SK-N-SH (cell line): Measurements from ENCODE around the gene FUT7. TPM values are rescaled to one million over a fixed set of nuclear protein-coding genes. Genes with fewer than 3 reads are reported as not detected.
A peak's percentile ranks its signal among the peaks of the same experiment; 100 is the strongest.

Experiments used
- CTCF ChIA-PET: fragments of 300-600, 350-600 bp; formaldehyde crosslinking; extraction: SDS; loops from one replicate; lab custom pipeline; 2021; lab: Yijun Ruan, JAX
- POLR2A ChIA-PET: fragments of 350-600 bp; sonication (Branson Sonifier 250); formaldehyde crosslinking; extraction: SDS; loops from one replicate; lab custom pipeline; 2020; ENCODE audit warnings: antibody characterized with exemption, inconsistent platforms; lab: Yijun Ruan, JAX
- DNase-seq: peaks from one replicate; pipeline ENCODE4 v3.0.0; 2012
- H2AFZ ChIP-seq: fragments of 200-600 bp; sonication (generic); 2 replicates; pipeline ENCODE4 v1.8.1; 2016; ENCODE audit warnings: antibody characterized with exemption, mild to moderate bottlenecking, low read depth
- H3F3A ChIP-seq: fragments of 200-600 bp; sonication (generic); replicated peaks from 2 replicates; pipeline ENCODE3; 2016; ENCODE audit warnings: antibody characterized with exemption, mild to moderate bottlenecking; ENCODE audit not compliant: insufficient read depth
- H3K27ac ChIP-seq, 2 experiments: fragments of 200-500 bp in 1 of 2; fragments of 200-600 bp in 1 of 2; sonication (Bioruptor generic) in 1 of 2; sonication (generic), shearing (Covaris generic) in 1 of 2; 2 replicates each; pipeline versions ENCODE4 v1.5.1 to v1.6.1; 2014 to 2016; ENCODE audit warnings: low read depth in 2 of 2, inconsistent platforms in 1 of 2, low read length in 1 of 2, mild to moderate bottlenecking in 1 of 2, mixed read lengths in 1 of 2
- H3K27me3 ChIP-seq: fragments of 200-600 bp; sonication (generic), shearing (Covaris generic); 2 replicates; pipeline ENCODE4 v1.6.1; 2016; ENCODE audit warnings: mixed run types; ENCODE audit not compliant: insufficient read depth
- H3K36me3 ChIP-seq, 2 experiments: fragments of 200-500 bp in 1 of 2; fragments of 200-600 bp in 1 of 2; sonication (Bioruptor generic) in 1 of 2; sonication (generic) in 1 of 2; replicated peaks in 1 of 2; 2 replicates each; pipeline versions ENCODE3 to v1.5.1; 2014 to 2016; ENCODE audit warnings: low read length in 1 of 2, mild to moderate bottlenecking in 1 of 2; ENCODE audit not compliant: insufficient read depth in 2 of 2, control insufficient read depth in 1 of 2
- H3K4me1 ChIP-seq, 2 experiments: fragments of 200-500 bp in 1 of 2; fragments of 200-600 bp in 1 of 2; sonication (Bioruptor generic) in 1 of 2; sonication (generic), shearing (Covaris generic) in 1 of 2; 2 replicates each; pipeline versions ENCODE4 v1.5.1 to v1.6.1; 2014 to 2016; ENCODE audit warnings: low read depth in 1 of 2, low read length in 1 of 2, mixed run types in 1 of 2; ENCODE audit not compliant: insufficient read depth in 2 of 2, control insufficient read depth in 1 of 2
- H3K4me2 ChIP-seq: fragments of 200-600 bp; sonication (generic), shearing (Covaris generic); 2 replicates; pipeline ENCODE4 v1.6.1; 2017; ENCODE audit warnings: mixed run types
- H3K4me3 ChIP-seq, 2 experiments: fragments of 200-500 bp in 1 of 2; fragments of 200-600 bp in 1 of 2; sonication (Bioruptor generic) in 1 of 2; sonication (generic), shearing (Covaris generic) in 1 of 2; 2 replicates each; pipeline versions ENCODE4 v1.5.1 to v1.8.1; 2014 to 2016; ENCODE audit warnings: low read depth in 2 of 2, inconsistent platforms in 1 of 2, low read length in 1 of 2, mild to moderate bottlenecking in 1 of 2, mixed read lengths in 1 of 2, moderate library complexity in 1 of 2
- H3K79me2 ChIP-seq: fragments of 200-600 bp; sonication (generic); 2 replicates; pipeline ENCODE4 v1.8.1; 2017; ENCODE audit warnings: mild to moderate bottlenecking; ENCODE audit not compliant: insufficient read depth
- H3K9ac ChIP-seq: fragments of 200-600 bp; sonication (generic); 2 replicates; pipeline ENCODE4 v1.6.1; 2017; ENCODE audit warnings: mixed run types
- H3K9me2 ChIP-seq: fragments of 200-600 bp; sonication (generic); 2 replicates; pipeline ENCODE4 v1.6.1; 2017; ENCODE audit warnings: mixed run types
- H3K9me3 ChIP-seq: fragments of 200-600 bp; sonication (generic); 2 replicates; pipeline ENCODE4 v1.6.1; 2017; ENCODE audit warnings: mixed run types, mild to moderate bottlenecking, moderate library complexity
- H4K20me1 ChIP-seq: fragments of 200-600 bp; sonication (generic); 2 replicates; pipeline ENCODE4 v1.6.1; 2017; ENCODE audit warnings: mild to moderate bottlenecking, mixed run types; ENCODE audit not compliant: insufficient read depth
- MEF2A ChIP-seq: IDR thresholded peaks from 2 replicates; pipeline ENCODE4 v1.4.0; 2012; ENCODE audit warnings: low read depth, borderline replicate concordance
- MXI1 ChIP-seq: IDR thresholded peaks from 2 replicates; pipeline ENCODE4 v1.6.1; 2012; ENCODE audit warnings: mild to moderate bottlenecking, low read depth, low read length, improper control_type of control experiment
- TAF1 ChIP-seq: IDR thresholded peaks from 2 replicates; pipeline ENCODE4 v1.6.1; 2012; ENCODE audit warnings: low read depth, mild to moderate bottlenecking, low read length, moderate library complexity, borderline replicate concordance
- WGBS: methylation state at CpG from one replicate; pipeline ENCODE4 v1.1.6; 2017; ENCODE audit warnings: low lambda C conversion rate; 5-methylcytosine and 5-hydroxymethylcytosine counted together
- polyA plus RNA-seq, 3 experiments: library from polyadenylated mRNA; depleted of rRNA; stranded (reverse); fragments of >200 nt; gene quantifications; 2 replicates each; pipeline ENCODE4 v1.2.3, GENCODE V29; 2012
- TF ChIP-seq, protein P1 (sequence below): IDR thresholded peaks from 2 replicates; pipeline ENCODE4 v1.6.1; 2012; ENCODE audit warnings: mild to moderate bottlenecking, low read depth, low read length, moderate library complexity

FUT7 gene, protein sequence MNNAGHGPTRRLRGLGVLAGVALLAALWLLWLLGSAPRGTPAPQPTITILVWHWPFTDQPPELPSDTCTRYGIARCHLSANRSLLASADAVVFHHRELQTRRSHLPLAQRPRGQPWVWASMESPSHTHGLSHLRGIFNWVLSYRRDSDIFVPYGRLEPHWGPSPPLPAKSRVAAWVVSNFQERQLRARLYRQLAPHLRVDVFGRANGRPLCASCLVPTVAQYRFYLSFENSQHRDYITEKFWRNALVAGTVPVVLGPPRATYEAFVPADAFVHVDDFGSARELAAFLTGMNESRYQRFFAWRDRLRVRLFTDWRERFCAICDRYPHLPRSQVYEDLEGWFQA
- not detected in 2 replicates for polyA plus RNA-seq (2012; rRNA removed)
- polyA plus RNA-seq (2012; cell fraction: cytosol; rRNA removed), result not detected in 2 replicates
- 0.01 and 0.02 TPM in 2 replicates for polyA plus RNA-seq (2012; cell fraction: nucleus; rRNA removed)

DNA sequence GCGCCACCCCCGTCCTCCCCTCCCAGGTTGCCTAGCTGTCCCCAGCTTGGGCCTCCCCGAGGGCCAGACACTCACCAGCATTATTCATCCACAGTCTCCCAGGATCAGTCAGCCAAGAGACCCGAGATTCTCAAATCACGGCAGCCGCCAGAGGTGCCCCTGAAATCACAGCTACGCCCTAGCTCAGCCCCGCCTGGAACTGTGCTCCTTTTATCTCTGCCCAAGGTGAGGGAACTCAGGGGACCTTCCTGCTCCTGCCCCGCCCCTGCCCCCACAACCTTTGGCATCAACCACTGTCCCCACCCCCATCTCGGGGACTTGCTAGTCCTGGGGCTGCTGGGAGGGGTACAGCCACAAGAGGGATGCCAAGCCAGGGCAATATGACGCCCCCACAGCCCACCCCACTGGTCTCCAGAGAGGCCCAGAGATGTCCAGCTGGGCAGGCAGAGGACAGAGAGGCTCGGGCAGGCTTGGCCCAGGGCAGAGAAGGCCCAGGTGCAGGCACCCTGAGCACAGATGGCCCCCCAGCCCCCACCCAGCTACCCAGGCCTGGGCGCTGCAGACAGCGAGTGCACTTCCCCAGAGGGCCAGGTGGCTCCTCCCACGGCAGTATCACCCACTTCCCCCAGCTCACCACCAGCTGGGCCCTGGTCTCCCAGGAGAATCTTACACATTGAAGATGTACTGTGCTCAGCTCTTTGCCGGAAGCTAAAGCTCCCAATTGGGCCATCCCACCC, at the start of gene FUT7:
TSS of gene FUT7 (minus strand) at position 185 of the 737 bp plus-strand sequence. CDS start at position 88, 97 bp downstream.
- no peaks in the 10 kb centered on the region for H3K36me3 ChIP-seq
- H4K20me1 ChIP-seq, result no peaks in the 10 kb centered on the region
- H3K27ac ChIP-seq, result peak within 1 kb of the TSS in 1 of 2 experiments; percentile 36; a peak in 1 of 4 replicates
- peaks cover 5 to 39% of the 10 kb centered on the region in 2 experiments; a peak in 1 of 4 replicates for H3K4me1 ChIP-seq
- H3K9me3 ChIP-seq, result no peaks in the 10 kb centered on the region
- no peak within 1 kb of the TSS for H2AFZ ChIP-seq
- ChIA-PET CTCF (interaction anchor here (1.1 to 15.1 kb wide), 8 partner anchors 11 to 274 kb away, joined by 3 to 350 read pairs (median 36); partner anchors contain the start of genes C8G, CLIC3, FBXW5 and LCN12), POLR2A (interaction anchor here (1.3 kb wide), 1 partner anchor 36 kb away, joined by 3 read pairs; no protein-coding TSS in a partner anchor)
- H3K4me3 ChIP-seq, result no peak within 1 kb of the TSS
- H3K9me2 ChIP-seq, result no peaks in the 10 kb centered on the region
- whole genome bisulfite sequencing, result 77% methylated on average over 11 of the region's 16 CpGs
- H3K9ac ChIP-seq, result no peak within 1 kb of the TSS
- no peak for TF ChIP-seq MEF2A
- TF ChIP-seq, protein P1, sequence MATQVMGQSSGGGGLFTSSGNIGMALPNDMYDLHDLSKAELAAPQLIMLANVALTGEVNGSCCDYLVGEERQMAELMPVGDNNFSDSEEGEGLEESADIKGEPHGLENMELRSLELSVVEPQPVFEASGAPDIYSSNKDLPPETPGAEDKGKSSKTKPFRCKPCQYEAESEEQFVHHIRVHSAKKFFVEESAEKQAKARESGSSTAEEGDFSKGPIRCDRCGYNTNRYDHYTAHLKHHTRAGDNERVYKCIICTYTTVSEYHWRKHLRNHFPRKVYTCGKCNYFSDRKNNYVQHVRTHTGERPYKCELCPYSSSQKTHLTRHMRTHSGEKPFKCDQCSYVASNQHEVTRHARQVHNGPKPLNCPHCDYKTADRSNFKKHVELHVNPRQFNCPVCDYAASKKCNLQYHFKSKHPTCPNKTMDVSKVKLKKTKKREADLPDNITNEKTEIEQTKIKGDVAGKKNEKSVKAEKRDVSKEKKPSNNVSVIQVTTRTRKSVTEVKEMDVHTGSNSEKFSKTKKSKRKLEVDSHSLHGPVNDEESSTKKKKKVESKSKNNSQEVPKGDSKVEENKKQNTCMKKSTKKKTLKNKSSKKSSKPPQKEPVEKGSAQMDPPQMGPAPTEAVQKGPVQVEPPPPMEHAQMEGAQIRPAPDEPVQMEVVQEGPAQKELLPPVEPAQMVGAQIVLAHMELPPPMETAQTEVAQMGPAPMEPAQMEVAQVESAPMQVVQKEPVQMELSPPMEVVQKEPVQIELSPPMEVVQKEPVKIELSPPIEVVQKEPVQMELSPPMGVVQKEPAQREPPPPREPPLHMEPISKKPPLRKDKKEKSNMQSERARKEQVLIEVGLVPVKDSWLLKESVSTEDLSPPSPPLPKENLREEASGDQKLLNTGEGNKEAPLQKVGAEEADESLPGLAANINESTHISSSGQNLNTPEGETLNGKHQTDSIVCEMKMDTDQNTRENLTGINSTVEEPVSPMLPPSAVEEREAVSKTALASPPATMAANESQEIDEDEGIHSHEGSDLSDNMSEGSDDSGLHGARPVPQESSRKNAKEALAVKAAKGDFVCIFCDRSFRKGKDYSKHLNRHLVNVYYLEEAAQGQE, result no peak
- DNase-seq, result no peak
- H3K27me3 ChIP-seq, result no peaks in the 10 kb centered on the region
- H3K4me2 ChIP-seq, result no peak within 1 kb of the TSS
- 0 out of 2 replicates have a peak, but pooled peaks cover 2% of the 10 kb centered on the region for H3K79me2 ChIP-seq
- H3F3A ChIP-seq, result peaks cover 4% of the 10 kb centered on the region

DNA sequence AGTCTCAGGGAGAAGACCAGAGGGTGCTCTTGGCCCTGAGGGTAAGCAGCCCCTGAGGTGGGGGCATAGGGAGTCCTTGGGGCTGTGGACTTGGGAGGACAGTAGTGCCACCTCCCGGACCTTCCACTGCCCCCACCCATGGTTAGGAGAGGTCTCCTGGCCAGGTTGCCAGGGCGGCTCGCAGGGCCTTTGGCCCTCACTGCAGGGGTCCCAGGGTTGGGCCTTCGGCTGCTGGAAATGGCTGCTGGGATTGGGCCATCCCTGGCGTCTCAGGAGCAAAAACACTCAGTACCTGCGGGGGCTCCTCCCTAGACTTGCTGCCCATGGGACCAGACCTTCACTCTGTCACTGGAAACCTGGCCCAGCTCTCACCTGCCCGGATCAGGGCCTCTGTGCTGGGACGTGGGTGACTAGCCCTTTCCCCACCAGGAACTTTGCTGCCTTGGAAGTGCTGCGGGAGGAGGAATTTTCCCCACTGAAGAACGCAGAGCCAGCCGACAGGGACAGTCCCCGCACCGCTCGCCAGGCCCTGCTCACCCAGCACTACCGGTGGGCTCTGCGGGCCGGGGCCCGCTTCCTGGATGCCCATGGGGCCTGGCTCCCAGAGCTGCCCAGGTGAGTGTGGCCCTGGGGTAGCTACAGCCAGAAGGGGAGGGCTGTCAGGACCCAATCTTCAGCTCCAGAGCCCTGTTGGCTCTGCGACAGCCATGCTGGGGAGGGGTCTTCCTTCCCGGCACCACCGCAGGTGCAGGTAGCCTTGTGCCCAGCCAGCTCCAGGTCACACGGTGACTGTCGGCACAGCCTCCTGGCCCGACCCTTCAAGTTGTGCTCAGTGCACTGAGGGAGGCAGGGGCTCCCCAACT, 48.6 kb upstream of the FUT7 start:
- Histone ChIP-seq H3K9ac (no peak overlapping the region), H3K4me2 (no peak overlapping the region), H3K79me2 (no peaks in the 10 kb centered on the region), H4K20me1 (no peaks in the 10 kb centered on the region), H3K9me3 (no peaks in the 10 kb centered on the region), H3F3A (peaks cover 21% of the 10 kb centered on the region), H3K4me3 (no peak overlapping the region), H3K27ac (no peak overlapping the region), H3K4me1 (peaks cover 9 to 10% of the 10 kb centered on the region in 2 experiments; a peak in 2 of 4 replicates), H3K36me3 (peaks cover 3 to 8% of the 10 kb centered on the region in 2 experiments), H3K9me2 (no peaks in the 10 kb centered on the region), H2AFZ (no peak overlapping the region), H3K27me3 (no peaks in the 10 kb centered on the region)
- ChIA-PET CTCF (interaction anchor here (1.4 to 2.1 kb wide), 7 partner anchors 11 to 311 kb away, joined by 3 to 9 read pairs (median 5); partner anchors contain the start of genes NPDC1 and SAPCD2), POLR2A (no interaction called here)
- TF ChIP-seq MXI1, result no peak
- TF ChIP-seq TAF1, result no peak
- no peak for DNase-seq
- WGBS, result 93% methylated on average over 6 of the region's 24 CpGs
